NCI-H226 (cell line): ENCODE results near the gene GRHL1.

Source experiments
- DNase-seq: peaks from one replicate; pipeline ENCODE4 v3.0.0-alpha.2; 2015

GRHL1 gene

DNA sequence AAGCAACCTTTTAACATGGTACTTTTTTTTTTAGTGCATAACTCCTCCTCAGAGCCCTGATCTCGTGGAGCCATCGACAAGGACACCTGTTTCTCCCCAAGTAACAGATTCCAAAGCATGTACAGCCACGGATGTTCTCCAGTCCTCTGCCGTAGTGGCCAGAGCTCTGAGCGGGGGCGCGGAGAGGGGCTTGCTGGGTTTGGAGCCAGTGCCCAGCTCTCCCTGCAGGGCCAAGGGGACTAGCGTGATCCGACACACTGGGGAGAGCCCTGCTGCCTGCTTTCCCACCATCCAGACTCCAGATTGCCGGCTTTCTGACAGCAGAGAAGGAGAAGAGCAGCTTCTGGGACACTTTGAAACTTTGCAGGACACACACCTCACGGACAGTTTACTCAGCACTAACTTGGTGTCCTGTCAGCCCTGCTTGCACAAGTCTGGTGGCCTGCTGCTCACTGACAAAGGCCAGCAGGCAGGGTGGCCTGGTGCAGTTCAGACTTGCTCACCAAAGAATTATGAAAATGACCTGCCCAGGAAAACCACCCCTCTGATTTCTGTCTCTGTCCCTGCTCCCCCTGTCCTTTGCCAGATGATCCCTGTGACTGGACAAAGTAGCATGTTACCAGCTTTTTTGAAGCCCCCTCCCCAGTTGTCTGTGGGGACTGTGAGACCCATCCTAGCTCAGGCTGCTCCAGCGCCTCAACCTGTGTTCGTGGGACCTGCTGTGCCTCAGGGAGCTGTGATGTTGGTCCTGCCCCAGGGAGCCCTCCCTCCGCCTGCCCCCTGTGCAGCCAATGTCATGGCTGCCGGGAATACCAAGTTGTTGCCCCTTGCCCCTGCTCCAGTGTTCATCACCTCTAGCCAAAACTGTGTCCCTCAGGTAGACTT is 96.4 kb downstream of the GRHL1 start:
- no peak for DNase-seq

- no peak for DNase-seq
Measured at GRCh38 chr2:10048501-10049171, 97.1 kb downstream of the GRHL1 start.
